Measurements from ENCODE around the gene RUNX3.

DNA sequence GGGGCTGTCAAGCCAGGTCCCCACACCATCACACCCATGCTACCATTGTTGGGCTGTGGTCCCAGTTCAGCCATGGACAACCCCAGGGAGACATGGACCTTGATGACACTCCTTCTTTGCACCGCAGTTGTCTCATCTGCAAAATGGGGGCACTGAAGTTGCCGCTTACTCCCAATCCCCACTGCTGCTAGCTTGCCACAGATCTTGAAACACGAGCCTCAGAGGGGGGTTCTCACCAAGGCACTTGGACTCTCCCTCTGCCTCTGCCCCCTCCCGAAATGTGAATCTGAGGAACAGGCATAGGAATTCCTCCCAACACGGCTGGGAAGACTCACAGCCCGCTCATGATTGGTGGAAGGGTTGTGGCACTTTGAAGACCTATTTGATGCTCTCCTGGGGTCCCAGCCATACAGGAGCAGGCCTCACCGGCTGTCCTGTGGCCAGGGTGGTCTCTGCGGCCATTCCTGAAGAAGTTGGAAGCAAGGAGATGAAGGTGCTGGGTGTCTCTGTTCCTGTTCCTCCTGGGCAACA, 31.1 kb downstream of the RUNX3 start:
- no peak for TF ChIP-seq JUND (IDR thresholded peaks at IDR 0.05)
- TF ChIP-seq EZH2 (IDR thresholded peaks at IDR 0.05), result no peak
- TF ChIP-seq, protein P1, sequence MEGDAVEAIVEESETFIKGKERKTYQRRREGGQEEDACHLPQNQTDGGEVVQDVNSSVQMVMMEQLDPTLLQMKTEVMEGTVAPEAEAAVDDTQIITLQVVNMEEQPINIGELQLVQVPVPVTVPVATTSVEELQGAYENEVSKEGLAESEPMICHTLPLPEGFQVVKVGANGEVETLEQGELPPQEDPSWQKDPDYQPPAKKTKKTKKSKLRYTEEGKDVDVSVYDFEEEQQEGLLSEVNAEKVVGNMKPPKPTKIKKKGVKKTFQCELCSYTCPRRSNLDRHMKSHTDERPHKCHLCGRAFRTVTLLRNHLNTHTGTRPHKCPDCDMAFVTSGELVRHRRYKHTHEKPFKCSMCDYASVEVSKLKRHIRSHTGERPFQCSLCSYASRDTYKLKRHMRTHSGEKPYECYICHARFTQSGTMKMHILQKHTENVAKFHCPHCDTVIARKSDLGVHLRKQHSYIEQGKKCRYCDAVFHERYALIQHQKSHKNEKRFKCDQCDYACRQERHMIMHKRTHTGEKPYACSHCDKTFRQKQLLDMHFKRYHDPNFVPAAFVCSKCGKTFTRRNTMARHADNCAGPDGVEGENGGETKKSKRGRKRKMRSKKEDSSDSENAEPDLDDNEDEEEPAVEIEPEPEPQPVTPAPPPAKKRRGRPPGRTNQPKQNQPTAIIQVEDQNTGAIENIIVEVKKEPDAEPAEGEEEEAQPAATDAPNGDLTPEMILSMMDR (IDR thresholded peaks at IDR 0.05 in 2 of 3, conservative IDR thresholded peaks at IDR 0.05 in 1 of 3; ENCODE audit: borderline replicate concordance in 1 of 3, insufficient read depth in 1 of 3, low read depth in 2 of 3, low read length in 2 of 3), result no peak
